HG03439 (cell line): Measurements from ENCODE around the gene DPM3.
"Not testable (repeated sequence)": the region's sequence is repeated elsewhere in the genome, so short reads cannot be mapped to it uniquely, and the experiment has no call there.

ENCODE experiments used
- ATAC-seq: cut with Tn5 transposase; IDR thresholded peaks from one replicate; pipeline ENCODE4 v1.9.1; 2021; ENCODE audit warnings: mild to moderate bottlenecking, moderate library complexity; ENCODE audit not compliant: unreplicated experiment

The DPM3 gene

GRCh38 chr1:155162631-155163030 lies 22.3 kb upstream of the DPM3 start:
- not testable (repeated sequence) for ATAC-seq

- no peak for ATAC-seq
Measured at GRCh38 chr1:155160128-155160527, 19.8 kb upstream of the DPM3 start.

GRCh38 chr1:155158991-155159390 lies 18.7 kb upstream of the DPM3 start:
- ATAC-seq: no peak

- ATAC-seq: not testable (repeated sequence)
Measured at GRCh38 chr1:155155996-155156643, 15.8 kb upstream of the DPM3 start.

GRCh38 chr1:155145491-155145890 lies 5.2 kb upstream of the DPM3 start:
- ATAC-seq: no peak

- no peak for ATAC-seq
Measured at GRCh38 chr1:155141749-155142148, 1.4 kb upstream of the DPM3 start.

GRCh38 chr1:155140630-155140953 lies 261 bp upstream of the DPM3 start:
- ATAC-seq: no peak

- ATAC-seq: no peak
Measured at GRCh38 chr1:155137154-155137949, 3.0 kb downstream of the DPM3 start.

GRCh38 chr1:155136748-155137147 lies 3.6 kb downstream of the DPM3 start:
- ATAC-seq: no peak

GRCh38 chr1:155135415-155136028 lies 4.8 kb downstream of the DPM3 start, which contains the start of gene SLC50A1:
SLC50A1 (plus strand) TSS chr1:155135852; CDS start chr1:155135912, 60 bp downstream.
- ATAC-seq: peak; percentile 78

GRCh38 chr1:155134880-155135414 lies 5.4 kb downstream of the DPM3 start:
- ATAC-seq: no peak

GRCh38 chr1:155134322-155134721 lies 6.0 kb downstream of the DPM3 start:
- ATAC-seq: no peak

- no peak for ATAC-seq
Measured at GRCh38 chr1:155133799-155134281, 6.5 kb downstream of the DPM3 start.

- ATAC-seq: no peak
Measured at GRCh38 chr1:155131856-155132255, 8.5 kb downstream of the DPM3 start.

- no peak for ATAC-seq
Measured at GRCh38 chr1:155131285-155131684, 9.0 kb downstream of the DPM3 start.

GRCh38 chr1:155130272-155131006 lies 9.9 kb downstream of the DPM3 start:
- ATAC-seq: no peak

- ATAC-seq: no peak
Measured at GRCh38 chr1:155128755-155129473, 11.4 kb downstream of the DPM3 start.

- no peak for ATAC-seq
Measured at GRCh38 chr1:155127967-155128754, 12.2 kb downstream of the DPM3 start.
